GM12875 (cell line): ENCODE measurements around the gene UXT.

Experiments used
- H3K4me3 ChIP-seq: one replicate; pipeline ENCODE4 v1.5.1; 2011; ENCODE audit warnings: low read depth, low read length, control low read depth
- TF ChIP-seq, protein P1 (sequence below): IDR thresholded peaks from 2 replicates; pipeline ENCODE4 v1.5.1; 2011; ENCODE audit warnings: low read depth, mild to moderate bottlenecking, control low read depth, inconsistent platforms, low read length, moderate library complexity, borderline replicate concordance; ENCODE audit not compliant: insufficient read depth

UXT gene

DNA sequence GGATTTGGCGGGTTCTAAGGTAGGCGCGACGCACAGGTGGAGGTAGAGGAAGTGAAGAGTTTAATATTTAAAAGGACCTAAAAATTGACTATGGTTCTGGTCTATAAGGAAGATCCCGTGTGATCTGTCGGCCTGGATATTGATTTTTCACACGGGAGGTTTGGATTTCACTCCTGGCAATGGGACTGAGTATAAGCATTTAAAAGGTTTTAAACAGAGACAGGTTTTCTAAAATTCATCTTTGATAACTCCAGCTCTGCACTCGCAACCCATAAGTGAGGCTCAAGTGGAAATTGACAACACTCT lies 394 bp upstream of the UXT start:
- TF ChIP-seq, protein P1, sequence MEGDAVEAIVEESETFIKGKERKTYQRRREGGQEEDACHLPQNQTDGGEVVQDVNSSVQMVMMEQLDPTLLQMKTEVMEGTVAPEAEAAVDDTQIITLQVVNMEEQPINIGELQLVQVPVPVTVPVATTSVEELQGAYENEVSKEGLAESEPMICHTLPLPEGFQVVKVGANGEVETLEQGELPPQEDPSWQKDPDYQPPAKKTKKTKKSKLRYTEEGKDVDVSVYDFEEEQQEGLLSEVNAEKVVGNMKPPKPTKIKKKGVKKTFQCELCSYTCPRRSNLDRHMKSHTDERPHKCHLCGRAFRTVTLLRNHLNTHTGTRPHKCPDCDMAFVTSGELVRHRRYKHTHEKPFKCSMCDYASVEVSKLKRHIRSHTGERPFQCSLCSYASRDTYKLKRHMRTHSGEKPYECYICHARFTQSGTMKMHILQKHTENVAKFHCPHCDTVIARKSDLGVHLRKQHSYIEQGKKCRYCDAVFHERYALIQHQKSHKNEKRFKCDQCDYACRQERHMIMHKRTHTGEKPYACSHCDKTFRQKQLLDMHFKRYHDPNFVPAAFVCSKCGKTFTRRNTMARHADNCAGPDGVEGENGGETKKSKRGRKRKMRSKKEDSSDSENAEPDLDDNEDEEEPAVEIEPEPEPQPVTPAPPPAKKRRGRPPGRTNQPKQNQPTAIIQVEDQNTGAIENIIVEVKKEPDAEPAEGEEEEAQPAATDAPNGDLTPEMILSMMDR = no peak
- H3K4me3 ChIP-seq = peak overlapping the region; percentile 78

DNA sequence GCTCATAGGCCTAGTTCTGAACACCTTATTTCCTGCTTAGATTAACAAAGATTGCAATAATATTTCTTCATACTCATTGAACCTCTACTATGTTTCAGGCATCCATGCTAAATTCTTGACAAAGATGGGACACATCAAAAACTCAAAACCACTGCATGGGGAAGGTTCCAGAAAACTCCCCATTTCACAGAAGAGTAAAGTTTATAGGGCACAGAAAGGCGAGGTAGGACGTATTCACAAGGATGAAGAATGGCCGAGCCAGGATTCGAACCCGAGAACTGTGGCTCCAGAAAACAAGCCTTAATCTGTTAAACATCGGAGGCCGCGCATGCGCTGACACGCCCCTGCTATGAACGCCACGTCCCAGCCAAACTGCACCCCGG lies 688 bp downstream of the UXT start:
- TF ChIP-seq, protein P1 = no peak
- peak overlapping the region; percentile 50 for H3K4me3 ChIP-seq

DNA sequence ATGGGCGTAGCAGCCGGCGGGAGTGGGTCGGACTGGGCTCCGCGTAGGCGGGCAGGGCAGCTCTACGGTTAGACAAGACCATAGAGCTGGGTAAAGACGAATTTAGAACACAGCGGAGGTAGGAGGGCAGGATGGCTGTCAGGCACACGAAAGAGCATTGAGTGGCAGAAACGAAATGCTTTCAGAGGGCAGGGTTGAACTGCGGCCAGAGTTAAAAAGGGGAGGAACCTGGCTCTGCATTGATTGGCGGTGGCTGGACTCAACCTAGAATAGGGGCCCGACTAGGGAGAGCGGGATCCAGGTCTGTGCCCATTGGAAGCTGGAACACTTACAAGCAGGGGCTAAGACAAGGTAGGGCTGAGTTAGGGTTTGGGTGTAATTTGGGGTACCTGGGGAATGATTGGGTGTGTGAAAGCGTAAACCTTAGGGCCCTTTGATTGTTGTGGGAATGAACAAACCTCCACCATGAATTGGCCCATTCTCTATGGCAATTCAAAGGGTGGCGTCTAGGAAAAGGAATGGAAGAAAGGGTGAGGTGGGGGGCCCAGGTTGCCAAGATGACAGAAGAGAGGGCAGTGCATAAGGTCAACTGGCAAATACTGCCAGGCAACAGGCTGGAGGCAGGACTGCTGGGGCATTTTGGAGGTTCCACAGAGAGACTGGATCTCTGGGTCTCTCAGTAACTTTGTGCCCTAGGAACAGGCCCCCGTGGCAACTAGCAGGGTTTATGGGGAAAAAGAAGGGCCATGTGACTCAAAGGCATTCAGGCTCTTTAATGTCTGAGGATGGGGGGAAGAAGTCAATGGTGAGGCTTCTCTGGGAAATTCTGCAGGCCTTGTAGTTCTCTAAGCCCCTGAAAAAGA lies 7.7 kb downstream of the UXT start:
- TF ChIP-seq, protein P1 = no peak
- H3K4me3 ChIP-seq = peak overlapping the region; percentile 47

DNA sequence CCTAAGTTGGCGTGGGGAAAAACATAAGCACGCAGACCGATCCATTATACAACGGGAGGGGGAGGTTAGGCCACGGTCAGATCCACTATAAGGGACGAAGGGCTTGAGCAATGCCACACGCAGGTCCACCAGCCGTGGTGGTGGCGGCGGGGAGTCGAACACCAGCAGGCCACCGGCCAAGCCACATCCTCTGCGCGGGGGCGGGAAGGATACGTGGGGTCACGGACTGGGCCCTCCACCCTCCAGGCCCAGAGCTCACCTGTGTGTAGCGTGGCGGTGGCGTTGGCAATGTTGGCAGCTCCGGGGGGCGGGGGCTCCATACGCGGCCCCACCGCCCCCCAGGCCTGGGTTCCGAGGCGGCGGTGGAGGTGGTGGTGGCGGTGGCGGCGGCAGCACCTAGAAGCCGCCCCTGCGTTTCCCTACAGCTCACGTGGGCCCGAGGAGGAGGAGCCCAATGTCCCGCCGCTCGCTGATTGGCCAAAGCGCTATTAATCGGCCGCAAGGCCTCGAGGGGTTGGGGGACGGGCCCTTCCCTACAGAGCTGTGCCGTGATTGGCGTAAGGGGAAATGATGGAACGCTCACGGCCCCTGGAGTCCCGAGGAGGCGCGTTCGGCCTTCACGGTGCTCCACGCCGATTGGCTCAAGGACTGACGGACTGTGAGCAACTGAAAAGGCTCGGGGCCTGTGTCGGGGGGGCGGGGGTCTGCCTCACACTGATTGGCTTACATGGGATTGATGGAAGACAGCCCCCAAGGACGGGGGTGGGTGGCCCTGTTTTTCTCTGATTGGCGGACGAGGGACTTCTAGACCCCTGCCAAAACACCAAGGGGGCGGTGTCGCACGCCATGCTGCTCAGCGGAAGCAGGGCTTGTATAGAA lies 8.6 kb downstream of the UXT start, which contains the start of gene ELK1:
TSS of gene ELK1 (minus strand) at position 400 of the 879 bp plus-strand sequence. CDS start 9,122 bp downstream, outside the sequence.
- TF ChIP-seq, protein P1 = no peak
- H3K4me3 ChIP-seq = peak within 1 kb of the TSS; percentile 83

DNA sequence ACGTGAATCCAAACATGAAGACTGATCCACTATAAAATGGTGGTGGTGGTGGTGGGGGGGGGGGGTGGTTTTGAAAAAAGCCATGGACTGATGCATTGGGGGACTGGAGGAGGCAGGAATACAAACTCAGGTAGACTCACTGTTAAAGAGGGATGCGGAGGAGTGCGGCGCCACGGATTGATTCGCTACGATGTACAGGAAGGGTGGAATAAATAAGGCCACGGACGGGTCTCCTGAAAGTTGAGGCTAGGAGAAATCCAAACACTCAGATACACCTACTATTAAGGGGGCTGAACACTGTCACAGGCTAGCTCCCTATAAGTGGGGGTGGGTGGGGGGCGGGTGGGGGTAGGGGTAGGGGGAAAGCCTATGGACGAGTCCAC lies 9.2 kb downstream of the UXT start:
- TF ChIP-seq, protein P1 = no peak
- peak overlapping the region; percentile 83 for H3K4me3 ChIP-seq

GRCh38 chrX:47649271-47649670 lies 9.7 kb downstream of the UXT start:
- H3K4me3 ChIP-seq = peak overlapping the region; percentile 83
- TF ChIP-seq, protein P1 = no peak
